SK-N-SH treated with all-trans-retinoic acid at 6 μM for 48 hours (cell line): ENCODE results near the gene CLCN6.

Experiments
- ATAC-seq: fragments of 200-7000 bp; cut with Tn5 transposase; 3 replicates; pipeline ENCODE4 v1.9.1; 2020; ENCODE audit warnings: mild to moderate bottlenecking, moderate library complexity
- ARNTL ChIP-seq: fragments of 450-650 bp; formaldehyde crosslinking; IDR thresholded peaks from 2 replicates; pipeline ENCODE4 v1.5.0; 2020; ENCODE audit warnings: low read depth, mild to moderate bottlenecking, moderate library complexity, borderline replicate concordance
- CREB5 ChIP-seq: fragments of 250-450 bp; sonication (Bioruptor Pico); IDR thresholded peaks from 2 replicates; pipeline ENCODE4 v1.5.1; 2020; ENCODE audit warnings: low read depth, mild to moderate bottlenecking, moderate library complexity
- CSDC2 ChIP-seq: fragments of 250-450 bp; sonication (Bioruptor Pico); IDR thresholded peaks from 2 replicates; pipeline ENCODE4 v1.5.0; 2020; ENCODE audit warnings: mild to moderate bottlenecking, moderate library complexity
- CSRNP3 ChIP-seq: fragments of 250-450 bp; sonication (Bioruptor Pico); IDR thresholded peaks from 2 replicates; pipeline ENCODE4 v1.5.1; 2021; ENCODE audit warnings: mild to moderate bottlenecking, moderate library complexity
- ESRRG ChIP-seq: fragments of 250-450 bp; sonication (Bioruptor Pico); IDR thresholded peaks from 2 replicates; pipeline ENCODE4 v1.6.1; 2021; ENCODE audit warnings: mild to moderate bottlenecking
- GLIS3 ChIP-seq: fragments of 250-450 bp; sonication (Bioruptor Pico); IDR thresholded peaks from 2 replicates; pipeline ENCODE4 v1.5.0; 2020; ENCODE audit warnings: mild to moderate bottlenecking, moderate library complexity
- ISL1 ChIP-seq: fragments of 250-450 bp; sonication (Bioruptor Pico); IDR thresholded peaks from 2 replicates; pipeline ENCODE4 v2.1.2; 2022; ENCODE audit warnings: mild to moderate bottlenecking, moderate library complexity
- OSR1 ChIP-seq: fragments of 250-450 bp; sonication (Bioruptor Pico); IDR thresholded peaks from 2 replicates; pipeline ENCODE4 v1.8.0; 2022; ENCODE audit warnings: moderate library complexity, mild to moderate bottlenecking, inconsistent platforms
- PATZ1 ChIP-seq: fragments of 250-450 bp; sonication (Bioruptor Pico); IDR thresholded peaks from 2 replicates; pipeline ENCODE4 v1.8.0; 2020; ENCODE audit warnings: mild to moderate bottlenecking, moderate library complexity, borderline replicate concordance
- POU6F1 ChIP-seq: fragments of 250-450 bp; sonication (Bioruptor Pico); IDR thresholded peaks from 2 replicates; pipeline ENCODE4 v1.8.0; 2021; ENCODE audit warnings: low read depth, mild to moderate bottlenecking, moderate library complexity, borderline replicate concordance
- PPARA ChIP-seq: fragments of 250-450 bp; sonication (Bioruptor Pico); IDR thresholded peaks from 2 replicates; pipeline ENCODE4 v1.5.0; 2020; ENCODE audit warnings: mild to moderate bottlenecking, borderline replicate concordance
- RARB ChIP-seq: fragments of 250-450 bp; sonication (Bioruptor Pico); IDR thresholded peaks from 2 replicates; pipeline ENCODE4 v1.8.0; 2021; ENCODE audit warnings: mild to moderate bottlenecking, moderate library complexity
- SNAI2 ChIP-seq: fragments of 250-450 bp; sonication (Bioruptor Pico); IDR thresholded peaks from 2 replicates; pipeline ENCODE4 v1.5.0; 2020; ENCODE audit warnings: mild to moderate bottlenecking, moderate library complexity
- TCF4 ChIP-seq: fragments of 250-450 bp; sonication (Bioruptor Pico); IDR thresholded peaks from 2 replicates; pipeline ENCODE4 v1.8.0; 2021; ENCODE audit warnings: mild to moderate bottlenecking, moderate library complexity, borderline replicate concordance
- TSHZ2 ChIP-seq: fragments of 250-450 bp; sonication (Bioruptor Pico); IDR thresholded peaks from 2 replicates; pipeline ENCODE4 v1.5.0; 2020; ENCODE audit warnings: mild to moderate bottlenecking, moderate library complexity
- ZC3H10 ChIP-seq: fragments of 250-450 bp; sonication (Bioruptor Pico); IDR thresholded peaks from 2 replicates; pipeline ENCODE4 v1.5.1; 2021; ENCODE audit warnings: mild to moderate bottlenecking, moderate library complexity
- ZNF565 ChIP-seq: fragments of 450-650 bp; formaldehyde crosslinking; conservative IDR thresholded peaks from 2 replicates; pipeline ENCODE4 v1.5.0; 2020; ENCODE audit warnings: low read depth, mild to moderate bottlenecking, moderate library complexity
- ZNF70 ChIP-seq: fragments of 450-650 bp; formaldehyde crosslinking; IDR thresholded peaks from 2 replicates; pipeline ENCODE4 v1.5.0; 2020; ENCODE audit warnings: mild to moderate bottlenecking, moderate library complexity
- ZNF8 ChIP-seq: fragments of 450-650 bp; formaldehyde crosslinking; IDR thresholded peaks from 2 replicates; pipeline ENCODE4 v1.5.0; 2020; ENCODE audit warnings: mild to moderate bottlenecking, moderate library complexity

The CLCN6 gene

GRCh38 chr1:11800756-11801433 is 5.1 kb upstream of the CLCN6 start:
- no peak for TF ChIP-seq CSRNP3 (CRISPR knock-in tag)
- no peak for TF ChIP-seq ESRRG (CRISPR knock-in tag)
- TF ChIP-seq ZNF70 (CRISPR knock-in tag): no peak
- no peak for TF ChIP-seq ARNTL (CRISPR knock-in tag)
- TF ChIP-seq POU6F1 (CRISPR knock-in tag): no peak
- no peak for TF ChIP-seq OSR1 (CRISPR knock-in tag)
- no peak for TF ChIP-seq ZC3H10 (CRISPR knock-in tag)
- TF ChIP-seq CREB5: no peak
- TF ChIP-seq TSHZ2 (CRISPR knock-in tag): no peak
- TF ChIP-seq PATZ1: no peak
- no peak for TF ChIP-seq CSDC2 (CRISPR knock-in tag)
- no peak for TF ChIP-seq RARB (CRISPR knock-in tag)
- TF ChIP-seq TCF4 (CRISPR knock-in tag): no peak
- no peak for TF ChIP-seq ZNF8 (CRISPR knock-in tag)
- no peak for TF ChIP-seq ZNF565 (CRISPR knock-in tag)
- TF ChIP-seq ISL1 (CRISPR knock-in tag): no peak
- TF ChIP-seq GLIS3 (CRISPR knock-in tag): no peak
- ATAC-seq: no peak

GRCh38 chr1:11802616-11802972 is 3.4 kb upstream of the CLCN6 start:
- TF ChIP-seq SNAI2 (CRISPR knock-in tag) (no peak), CSDC2 (CRISPR knock-in tag) (no peak), CSRNP3 (CRISPR knock-in tag) (no peak), OSR1 (CRISPR knock-in tag) (no peak), RARB (CRISPR knock-in tag) (no peak), POU6F1 (CRISPR knock-in tag) (no peak), ARNTL (CRISPR knock-in tag) (no peak), ZNF565 (CRISPR knock-in tag) (no peak), TCF4 (CRISPR knock-in tag) (no peak), GLIS3 (CRISPR knock-in tag) (no peak), PPARA (no peak), ZNF8 (CRISPR knock-in tag) (no peak)
- ATAC-seq: no peak
